HepG2 (cell line): ENCODE results near the gene MYL9.

Experiments used
- FOSL1 ChIP-seq: sonication (generic); formaldehyde crosslinking; IDR thresholded peaks from 2 replicates; pipeline ENCODE4 v1.9.0; 2021; ENCODE audit warnings: missing genetic modification reagents, borderline replicate concordance
- NCOA1 ChIP-seq: sonication (generic); formaldehyde crosslinking; IDR thresholded peaks from 2 replicates; pipeline ENCODE4 v1.9.0; 2021; ENCODE audit warnings: missing genetic modification reagents
- NCOA2 ChIP-seq: sonication (generic); formaldehyde crosslinking; IDR thresholded peaks from 2 replicates; pipeline ENCODE4 v1.8.0; 2022; ENCODE audit warnings: inconsistent platforms
- ZNF460 ChIP-seq: sonication (generic); formaldehyde crosslinking; IDR thresholded peaks from 2 replicates; pipeline ENCODE4 v1.5.1; 2020; ENCODE audit warnings: missing genetic modification reagents, mild to moderate bottlenecking, borderline replicate concordance
- ZNF570 ChIP-seq: sonication (generic); formaldehyde crosslinking; IDR thresholded peaks from 2 replicates; pipeline ENCODE4 v1.4.0; 2020; ENCODE audit warnings: mild to moderate bottlenecking, missing genetic modification reagents, borderline replicate concordance
- TF ChIP-seq, protein P1 (sequence below): sonication (generic); formaldehyde crosslinking; IDR thresholded peaks from 2 replicates; pipeline ENCODE4 v1.5.0; 2020; ENCODE audit warnings: mild to moderate bottlenecking, missing genetic modification reagents, moderate library complexity

DNA sequence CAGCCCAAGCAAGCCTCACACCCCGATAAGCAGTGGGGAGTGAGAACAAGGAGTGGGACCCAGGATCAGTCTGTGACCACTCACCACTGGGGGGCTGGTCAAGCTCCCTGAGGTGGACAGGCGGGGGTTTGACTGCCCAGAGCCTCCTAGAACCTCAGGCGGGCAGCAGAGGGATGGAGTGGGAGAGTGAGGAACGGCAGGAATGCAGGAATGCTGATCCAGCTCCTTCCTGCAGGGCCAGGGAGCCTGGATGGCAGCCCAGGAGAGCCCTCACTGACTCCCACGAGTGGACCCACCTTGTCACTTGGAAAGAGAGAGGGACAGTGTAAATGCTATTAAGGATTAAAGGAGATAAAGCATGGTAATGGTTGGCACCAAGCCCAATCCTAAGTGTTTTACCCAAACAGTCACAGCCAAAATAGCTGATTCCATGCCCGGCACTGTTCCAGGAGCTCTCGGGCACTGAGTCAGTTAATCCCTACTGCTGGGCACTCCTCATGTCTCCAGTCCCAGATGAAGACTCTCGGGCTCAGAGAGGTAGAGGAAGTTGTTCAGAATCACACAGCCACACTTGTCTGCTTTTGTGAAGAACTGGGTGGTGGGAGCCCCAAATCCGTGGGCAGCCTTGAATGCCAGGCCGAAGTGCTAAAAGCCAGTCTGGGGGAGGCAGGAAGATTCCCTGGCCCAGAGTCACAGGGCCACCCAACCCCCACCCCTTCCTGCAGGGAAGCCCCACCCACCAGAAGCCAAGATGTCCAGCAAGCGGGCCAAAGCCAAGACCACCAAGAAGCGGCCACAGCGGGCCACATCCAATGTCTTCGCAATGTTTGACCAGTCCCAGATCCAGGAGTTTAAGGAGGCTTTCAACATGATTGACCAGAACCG, 3.1 kb downstream of the MYL9 start:
- TF ChIP-seq ZNF570 (CRISPR knock-in tag) (no peak), NCOA2 (CRISPR knock-in tag) (no peak), NCOA1 (CRISPR knock-in tag) (no peak), ZNF460 (CRISPR knock-in tag) (no peak), FOSL1 (no peak)
- TF ChIP-seq, protein P1, sequence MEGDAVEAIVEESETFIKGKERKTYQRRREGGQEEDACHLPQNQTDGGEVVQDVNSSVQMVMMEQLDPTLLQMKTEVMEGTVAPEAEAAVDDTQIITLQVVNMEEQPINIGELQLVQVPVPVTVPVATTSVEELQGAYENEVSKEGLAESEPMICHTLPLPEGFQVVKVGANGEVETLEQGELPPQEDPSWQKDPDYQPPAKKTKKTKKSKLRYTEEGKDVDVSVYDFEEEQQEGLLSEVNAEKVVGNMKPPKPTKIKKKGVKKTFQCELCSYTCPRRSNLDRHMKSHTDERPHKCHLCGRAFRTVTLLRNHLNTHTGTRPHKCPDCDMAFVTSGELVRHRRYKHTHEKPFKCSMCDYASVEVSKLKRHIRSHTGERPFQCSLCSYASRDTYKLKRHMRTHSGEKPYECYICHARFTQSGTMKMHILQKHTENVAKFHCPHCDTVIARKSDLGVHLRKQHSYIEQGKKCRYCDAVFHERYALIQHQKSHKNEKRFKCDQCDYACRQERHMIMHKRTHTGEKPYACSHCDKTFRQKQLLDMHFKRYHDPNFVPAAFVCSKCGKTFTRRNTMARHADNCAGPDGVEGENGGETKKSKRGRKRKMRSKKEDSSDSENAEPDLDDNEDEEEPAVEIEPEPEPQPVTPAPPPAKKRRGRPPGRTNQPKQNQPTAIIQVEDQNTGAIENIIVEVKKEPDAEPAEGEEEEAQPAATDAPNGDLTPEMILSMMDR (CRISPR knock-in tag), result no peak
